Small intestine (tissue), 7 donors: ENCODE results near the gene EHMT1. TPM values are rescaled to one million over a fixed set of nuclear protein-coding genes. Genes with fewer than 3 reads are reported as not detected.

Experiments used
- DNase-seq, 2 donors: peaks; one replicate each; pipeline versions ENCODE4 v3.0.0 to v3.0.0-alpha.2; 2013
- FAIRE-seq: peaks from 2 replicates; lab custom pipeline; 2012; peaks lifted over from hg19 to GRCh38; lab: Jason Lieb, UNC
- H3K27ac ChIP-seq, 3 donors: one replicate each; pipeline ENCODE4 v1.5.1; 2013; ENCODE audit warnings: low read length in 2 of 3, mild to moderate bottlenecking in 2 of 3, control low read depth in 1 of 3, inconsistent platforms in 1 of 3, low read depth in 1 of 3, moderate library complexity in 1 of 3
- H3K27me3 ChIP-seq, 3 donors: one replicate each; pipeline ENCODE4 v1.6.1; 2013; ENCODE audit warnings: low read length in 3 of 3, inconsistent platforms in 1 of 3; ENCODE audit not compliant: control insufficient read depth in 3 of 3, insufficient read depth in 3 of 3
- H3K36me3 ChIP-seq, 3 donors: one replicate each; pipeline ENCODE4 v1.6.1; 2013; ENCODE audit warnings: low read length in 3 of 3, inconsistent platforms in 1 of 3, low read depth in 1 of 3, mild to moderate bottlenecking in 1 of 3, moderate library complexity in 1 of 3; ENCODE audit not compliant: control insufficient read depth in 3 of 3, insufficient read depth in 2 of 3
- H3K4me1 ChIP-seq, 3 donors: one replicate each; pipeline ENCODE4 v1.6.1; 2013; ENCODE audit warnings: low read length in 2 of 3, inconsistent platforms in 1 of 3, low read depth in 1 of 3, mild to moderate bottlenecking in 1 of 3, moderate library complexity in 1 of 3; ENCODE audit not compliant: control insufficient read depth in 3 of 3, insufficient read depth in 2 of 3
- H3K4me3 ChIP-seq, 3 donors: one replicate each; pipeline ENCODE4 v1.5.1; 2013; ENCODE audit warnings: low read length in 3 of 3, control low read depth in 1 of 3, inconsistent platforms in 1 of 3, low read depth in 1 of 3, mild to moderate bottlenecking in 1 of 3, moderate library complexity in 1 of 3
- H3K9me3 ChIP-seq, 2 donors: one replicate each; pipeline ENCODE4 v1.6.1; 2013; ENCODE audit warnings: low read depth in 1 of 2, low read length in 1 of 2; ENCODE audit not compliant: control insufficient read depth in 2 of 2, insufficient read depth in 1 of 2
- WGBS, 3 donors: extraction: QIAGEN DNeasy Blood & Tissue Kit; methylation state at CpG; one replicate each; pipeline ENCODE4 v1.1.7; 2013; 5-methylcytosine and 5-hydroxymethylcytosine counted together
- polyA plus RNA-seq, 4 donors: library from polyadenylated mRNA; stranded (reverse) in 3 of 4; unstranded in 1 of 4; fragments of 200-250 nt in 3 of 4; fragments of 120-200 nt in 1 of 4; gene quantifications; one replicate each; pipeline versions ENCODE4 v1.2.1 to v1.2.3, GENCODE V29; 2013
- donor health status: healthy with polysubstance abuse.
- donor health status: control.
- donor health status: control.
- donor health status: Bipolar disorder and iron deficiency.
- donor health status: healthy.

EHMT1 gene
- polyA plus RNA-seq, 4 donors: 35.2 to 53.9 (median 39.1) TPM

- no peak for FAIRE-seq
- WGBS, 3 donors: 72 to 83% (median 83%) methylated on average over 8 of the region's 8 CpGs
- H3K4me3 ChIP-seq: no peak overlapping the region
Observed at GRCh38 chr9:137688725-137689124, 69.9 kb downstream of the EHMT1 start.

GRCh38 chr9:137689745-137690529 lies 71.1 kb downstream of the EHMT1 start:
- no peak for FAIRE-seq
- DNase-seq: peak in 1 of 2 donors; percentile 33
- WGBS, 3 donors: 90 to 92% (median 90%) methylated on average over 16 of the region's 16 CpGs

More at GRCh38 chr9:137688725-137689124, 69.9 kb downstream of the EHMT1 start:
- H3K27ac ChIP-seq: no peak overlapping the region
- no peaks in the 10 kb centered on the region for H3K27me3 ChIP-seq
- H3K4me1 ChIP-seq: no peaks in the 10 kb centered on the region
- no peak for DNase-seq
- peaks cover 0 to 11% (median 0%) of the 10 kb centered on the region in 3 donors for H3K36me3 ChIP-seq
- H3K9me3 ChIP-seq: no peaks in the 10 kb centered on the region

GRCh38 chr9:137690930-137691645 lies 72.3 kb downstream of the EHMT1 start:
- FAIRE-seq (no peak), DNase-seq (no peak)
- Histone ChIP-seq H3K27me3 (no peaks in the 10 kb centered on the region), H3K9me3 (no peaks in the 10 kb centered on the region), H3K4me3 (no peak overlapping the region), H3K27ac (no peak overlapping the region), H3K36me3 (peaks cover 0 to 14% (median 0%) of the 10 kb centered on the region in 3 donors), H3K4me1 (no peaks in the 10 kb centered on the region)
- WGBS, 3 donors: 94 to 97% (median 94%) methylated on average over 6 of the region's 6 CpGs

More at GRCh38 chr9:137689745-137690529, 71.1 kb downstream of the EHMT1 start:
- Histone ChIP-seq H3K9me3 (no peaks in the 10 kb centered on the region), H3K4me3 (no peak overlapping the region), H3K36me3 (peaks cover 0 to 11% (median 0%) of the 10 kb centered on the region in 3 donors), H3K27me3 (no peaks in the 10 kb centered on the region), H3K4me1 (no peaks in the 10 kb centered on the region), H3K27ac (no peak overlapping the region)

- Histone ChIP-seq H3K4me3 (no peak overlapping the region), H3K27me3 (no peaks in the 10 kb centered on the region), H3K4me1 (no peaks in the 10 kb centered on the region), H3K27ac (no peak overlapping the region), H3K9me3 (no peaks in the 10 kb centered on the region), H3K36me3 (peaks cover 0 to 16% (median 0%) of the 10 kb centered on the region in 3 donors)
- DNase-seq: no peak
- WGBS, 3 donors: 76 to 94% (median 86%) methylated on average over 12 of the region's 12 CpGs
- no peak for FAIRE-seq
Observed at GRCh38 chr9:137691646-137692351, 73.0 kb downstream of the EHMT1 start.

GRCh38 chr9:137694236-137694959 lies 75.6 kb downstream of the EHMT1 start:
- no peaks in the 10 kb centered on the region for H3K9me3 ChIP-seq
- H3K27me3 ChIP-seq: no peaks in the 10 kb centered on the region
- peaks cover 0 to 11% (median 0%) of the 10 kb centered on the region in 3 donors for H3K36me3 ChIP-seq
- WGBS, 3 donors: 94 to 96% (median 94%) methylated on average over 36 of the region's 36 CpGs
- no peak overlapping the region for H3K27ac ChIP-seq
- H3K4me1 ChIP-seq: no peaks in the 10 kb centered on the region
- H3K4me3 ChIP-seq: no peak overlapping the region
- FAIRE-seq (no peak), DNase-seq (no peak)

GRCh38 chr9:137694962-137695875 lies 76.4 kb downstream of the EHMT1 start:
- FAIRE-seq (no peak), DNase-seq (peak; percentile 71 to 75)
- no peak overlapping the region for H3K4me3 ChIP-seq
- peaks cover 0 to 9% (median 0%) of the 10 kb centered on the region in 3 donors for H3K36me3 ChIP-seq
- H3K27me3 ChIP-seq: no peaks in the 10 kb centered on the region
- H3K27ac ChIP-seq: no peak overlapping the region
- H3K9me3 ChIP-seq: no peaks in the 10 kb centered on the region
- no peaks in the 10 kb centered on the region for H3K4me1 ChIP-seq
- WGBS, 3 donors: 57 to 66% (median 62%) methylated on average over 22 of the region's 22 CpGs

- H3K36me3 ChIP-seq: peaks cover 0 to 9% (median 0%) of the 10 kb centered on the region in 3 donors
- no peaks in the 10 kb centered on the region for H3K27me3 ChIP-seq
- H3K9me3 ChIP-seq: no peaks in the 10 kb centered on the region
- FAIRE-seq (no peak), DNase-seq (no peak)
- no peak overlapping the region for H3K27ac ChIP-seq
- H3K4me1 ChIP-seq: no peaks in the 10 kb centered on the region
- H3K4me3 ChIP-seq: no peak overlapping the region
- 81 to 90% (median 88%) methylated on average over 12 of the region's 12 CpGs for WGBS, 3 donors
Observed at GRCh38 chr9:137696136-137696925, 77.5 kb downstream of the EHMT1 start.
